Activated effector memory CD4-positive, alpha-beta T cell treated with anti-CD3 and anti-CD28 coated beads, Interleukin-2, amount 50 U/mL, for 16 hours (primary cell): ENCODE results near the gene APOO.
"Not testable (repeated sequence)": the region's sequence is repeated elsewhere in the genome, so short reads cannot be mapped to it uniquely, and the experiment has no call there.

Experiments
- DNase-seq: peaks from one replicate; pipeline ENCODE4 v3.0.0-alpha.2; 2020

APOO gene

GRCh38 chrX:23901805-23902204 lies 5.9 kb downstream of the APOO start:
- no peak for DNase-seq

GRCh38 chrX:23901060-23901459 lies 6.7 kb downstream of the APOO start:
- no peak for DNase-seq

- no peak for DNase-seq
Measured at GRCh38 chrX:23900220-23900797, 7.4 kb downstream of the APOO start.

- DNase-seq, result no peak
Measured at GRCh38 chrX:23898412-23898959, 9.3 kb downstream of the APOO start.

- no peak for DNase-seq
Measured at GRCh38 chrX:23896981-23897380, 10.8 kb downstream of the APOO start.

GRCh38 chrX:23896539-23896938 lies 11.2 kb downstream of the APOO start:
- DNase-seq, result not testable (repeated sequence)

- not testable (repeated sequence) for DNase-seq
Measured at GRCh38 chrX:23894993-23895392, 12.7 kb downstream of the APOO start.

GRCh38 chrX:23890933-23891332 lies 16.8 kb downstream of the APOO start:
- DNase-seq, result no peak

GRCh38 chrX:23888887-23889501 lies 18.7 kb downstream of the APOO start:
- no peak for DNase-seq

GRCh38 chrX:23887918-23888317 lies 19.8 kb downstream of the APOO start:
- DNase-seq, result no peak

- DNase-seq, result no peak
Measured at GRCh38 chrX:23887451-23887850, 20.3 kb downstream of the APOO start.

- no peak for DNase-seq
Measured at GRCh38 chrX:23885803-23886202, 21.9 kb downstream of the APOO start.

- no peak for DNase-seq
Measured at GRCh38 chrX:23884427-23885024, 23.2 kb downstream of the APOO start.

GRCh38 chrX:23883737-23884354 lies 23.9 kb downstream of the APOO start:
- no peak for DNase-seq

- no peak for DNase-seq
Measured at GRCh38 chrX:23879380-23880090, 28.2 kb downstream of the APOO start.

- no peak for DNase-seq
Measured at GRCh38 chrX:23871905-23872546, 35.7 kb downstream of the APOO start.

GRCh38 chrX:23870041-23870440 lies 37.7 kb downstream of the APOO start:
- DNase-seq, result no peak

GRCh38 chrX:23864742-23865326 lies 42.9 kb downstream of the APOO start:
- no peak for DNase-seq

GRCh38 chrX:23861952-23862351 lies 45.8 kb downstream of the APOO start:
- DNase-seq, result not testable (repeated sequence)

- DNase-seq, result no peak
Measured at GRCh38 chrX:23861215-23861896, 46.4 kb downstream of the APOO start.

GRCh38 chrX:23859238-23859637 lies 48.5 kb downstream of the APOO start:
- not testable (repeated sequence) for DNase-seq

GRCh38 chrX:23857935-23858334 lies 49.8 kb downstream of the APOO start:
- no peak for DNase-seq
